ENCODE data around the gene IRF5. TPM values are rescaled to one million over a fixed set of nuclear protein-coding genes. Genes with fewer than 3 reads are reported as not detected.

The IRF5 gene
- polyA plus RNA-seq, 1 donor from 2014 or later, result not detected

DNA sequence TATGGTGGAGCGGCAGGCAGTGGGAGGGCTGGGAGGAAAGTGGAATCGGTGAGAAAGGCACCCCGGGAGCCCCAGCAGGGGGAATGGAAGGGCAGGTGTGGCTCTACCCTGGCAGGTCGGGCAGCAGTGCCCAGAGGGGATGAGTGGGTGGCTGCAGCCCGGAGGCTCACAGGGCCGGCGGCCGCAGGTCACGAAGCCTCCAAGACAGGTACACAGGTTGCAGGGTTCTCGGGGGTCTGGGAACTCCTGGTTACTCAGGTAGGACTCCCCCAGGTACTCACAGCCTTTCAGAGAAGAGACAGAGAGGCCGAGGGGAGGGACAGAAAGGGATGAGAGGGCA, 49.0 kb upstream of the IRF5 start:
- H3K9ac ChIP-seq (ENCODE audit: low read length), result no peak overlapping the region
- no peaks in the 10 kb centered on the region for H3K9me3 ChIP-seq (ENCODE audit: low read length)
- H3K36me3 ChIP-seq (ENCODE audit: insufficient read depth, low read length), result no peaks in the 10 kb centered on the region
- no peaks in the 10 kb centered on the region for H3K79me2 ChIP-seq (replicated peaks; ENCODE audit: insufficient read depth, low read length)
- H3K4me3 ChIP-seq (ENCODE audit: low read length), result no peak overlapping the region
- no peaks in the 10 kb centered on the region for H3K9me2 ChIP-seq (ENCODE audit: insufficient read depth, low read length)
- peaks cover 32% of the 10 kb centered on the region for H3K27me3 ChIP-seq (ENCODE audit: insufficient read depth, low read depth, low read length)
- H2AFZ ChIP-seq (ENCODE audit: low read depth, low read length), result no peak overlapping the region
- H4K20me1 ChIP-seq (ENCODE audit: insufficient read depth), result no peaks in the 10 kb centered on the region
- no peak overlapping the region for H3K27ac ChIP-seq (ENCODE audit: low read length)
- no peak for TF ChIP-seq TAF1 (IDR thresholded peaks at IDR 0.05; ENCODE audit: low read depth)
- TF ChIP-seq, protein P1, sequence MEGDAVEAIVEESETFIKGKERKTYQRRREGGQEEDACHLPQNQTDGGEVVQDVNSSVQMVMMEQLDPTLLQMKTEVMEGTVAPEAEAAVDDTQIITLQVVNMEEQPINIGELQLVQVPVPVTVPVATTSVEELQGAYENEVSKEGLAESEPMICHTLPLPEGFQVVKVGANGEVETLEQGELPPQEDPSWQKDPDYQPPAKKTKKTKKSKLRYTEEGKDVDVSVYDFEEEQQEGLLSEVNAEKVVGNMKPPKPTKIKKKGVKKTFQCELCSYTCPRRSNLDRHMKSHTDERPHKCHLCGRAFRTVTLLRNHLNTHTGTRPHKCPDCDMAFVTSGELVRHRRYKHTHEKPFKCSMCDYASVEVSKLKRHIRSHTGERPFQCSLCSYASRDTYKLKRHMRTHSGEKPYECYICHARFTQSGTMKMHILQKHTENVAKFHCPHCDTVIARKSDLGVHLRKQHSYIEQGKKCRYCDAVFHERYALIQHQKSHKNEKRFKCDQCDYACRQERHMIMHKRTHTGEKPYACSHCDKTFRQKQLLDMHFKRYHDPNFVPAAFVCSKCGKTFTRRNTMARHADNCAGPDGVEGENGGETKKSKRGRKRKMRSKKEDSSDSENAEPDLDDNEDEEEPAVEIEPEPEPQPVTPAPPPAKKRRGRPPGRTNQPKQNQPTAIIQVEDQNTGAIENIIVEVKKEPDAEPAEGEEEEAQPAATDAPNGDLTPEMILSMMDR (IDR thresholded peaks at IDR 0.05; ENCODE audit: poor library complexity, severe bottlenecking), result no peak
- H3F3A ChIP-seq (ENCODE audit: insufficient read depth, low read length, poor library complexity, severe bottlenecking), result no peaks in the 10 kb centered on the region
- H3K4me2 ChIP-seq (ENCODE audit: low read length), result no peak overlapping the region

DNA sequence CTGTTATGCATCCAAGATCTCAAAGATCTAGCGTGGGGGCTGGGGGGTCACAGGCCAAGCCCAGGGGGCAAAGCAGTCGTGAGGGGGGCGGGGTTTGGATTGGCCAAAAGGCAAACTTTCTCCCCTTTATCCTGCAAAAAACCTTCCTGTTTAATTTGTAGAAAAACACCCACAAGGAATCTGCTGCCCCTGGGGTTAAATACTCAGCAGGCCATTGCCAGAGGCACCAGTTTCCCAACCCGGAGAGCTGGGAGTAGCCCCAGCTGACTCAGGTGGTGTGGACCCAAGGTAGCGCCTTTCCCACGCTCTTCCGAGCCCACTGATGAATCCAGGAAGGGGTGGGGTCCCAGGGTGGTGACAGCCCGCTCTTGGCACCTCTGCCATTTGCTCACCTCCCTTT, 48.6 kb upstream of the IRF5 start:
- no peaks in the 10 kb centered on the region for H3K79me2 ChIP-seq (replicated peaks; ENCODE audit: insufficient read depth, low read length)

More for the DNA sequence above, 48.6 kb upstream of the IRF5 start:
- Histone ChIP-seq H3K9me3 (ENCODE audit: low read length) (no peaks in the 10 kb centered on the region), H2AFZ (ENCODE audit: low read depth, low read length) (no peak overlapping the region), H3K36me3 (ENCODE audit: insufficient read depth, low read length) (no peaks in the 10 kb centered on the region), H3K27me3 (ENCODE audit: insufficient read depth, low read depth, low read length) (peaks cover 32% of the 10 kb centered on the region), H3K4me2 (ENCODE audit: low read length) (no peak overlapping the region), H3F3A (ENCODE audit: insufficient read depth, low read length, poor library complexity, severe bottlenecking) (no peaks in the 10 kb centered on the region), H3K9me2 (ENCODE audit: insufficient read depth, low read length) (no peaks in the 10 kb centered on the region), H3K27ac (ENCODE audit: low read length) (no peak overlapping the region), H3K4me3 (ENCODE audit: low read length) (no peak overlapping the region), H3K9ac (ENCODE audit: low read length) (no peak overlapping the region), H4K20me1 (ENCODE audit: insufficient read depth) (no peaks in the 10 kb centered on the region)
- TF ChIP-seq, protein P2, sequence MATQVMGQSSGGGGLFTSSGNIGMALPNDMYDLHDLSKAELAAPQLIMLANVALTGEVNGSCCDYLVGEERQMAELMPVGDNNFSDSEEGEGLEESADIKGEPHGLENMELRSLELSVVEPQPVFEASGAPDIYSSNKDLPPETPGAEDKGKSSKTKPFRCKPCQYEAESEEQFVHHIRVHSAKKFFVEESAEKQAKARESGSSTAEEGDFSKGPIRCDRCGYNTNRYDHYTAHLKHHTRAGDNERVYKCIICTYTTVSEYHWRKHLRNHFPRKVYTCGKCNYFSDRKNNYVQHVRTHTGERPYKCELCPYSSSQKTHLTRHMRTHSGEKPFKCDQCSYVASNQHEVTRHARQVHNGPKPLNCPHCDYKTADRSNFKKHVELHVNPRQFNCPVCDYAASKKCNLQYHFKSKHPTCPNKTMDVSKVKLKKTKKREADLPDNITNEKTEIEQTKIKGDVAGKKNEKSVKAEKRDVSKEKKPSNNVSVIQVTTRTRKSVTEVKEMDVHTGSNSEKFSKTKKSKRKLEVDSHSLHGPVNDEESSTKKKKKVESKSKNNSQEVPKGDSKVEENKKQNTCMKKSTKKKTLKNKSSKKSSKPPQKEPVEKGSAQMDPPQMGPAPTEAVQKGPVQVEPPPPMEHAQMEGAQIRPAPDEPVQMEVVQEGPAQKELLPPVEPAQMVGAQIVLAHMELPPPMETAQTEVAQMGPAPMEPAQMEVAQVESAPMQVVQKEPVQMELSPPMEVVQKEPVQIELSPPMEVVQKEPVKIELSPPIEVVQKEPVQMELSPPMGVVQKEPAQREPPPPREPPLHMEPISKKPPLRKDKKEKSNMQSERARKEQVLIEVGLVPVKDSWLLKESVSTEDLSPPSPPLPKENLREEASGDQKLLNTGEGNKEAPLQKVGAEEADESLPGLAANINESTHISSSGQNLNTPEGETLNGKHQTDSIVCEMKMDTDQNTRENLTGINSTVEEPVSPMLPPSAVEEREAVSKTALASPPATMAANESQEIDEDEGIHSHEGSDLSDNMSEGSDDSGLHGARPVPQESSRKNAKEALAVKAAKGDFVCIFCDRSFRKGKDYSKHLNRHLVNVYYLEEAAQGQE (IDR thresholded peaks at IDR 0.05; ENCODE audit: borderline replicate concordance), result no peak
- TF ChIP-seq RAD21 (conservative IDR thresholded peaks at IDR 0.05) (no peak), EP300 (conservative IDR thresholded peaks at IDR 0.05; ENCODE audit: poor library complexity, severe bottlenecking) (no peak), SMC3 (conservative IDR thresholded peaks at IDR 0.05; ENCODE audit: poor library complexity) (no peak), POLR2AphosphoS5 (IDR thresholded peaks at IDR 0.05) (no peak), TAF1 (IDR thresholded peaks at IDR 0.05; ENCODE audit: low read depth) (no peak), MXI1 (conservative IDR thresholded peaks at IDR 0.05; ENCODE audit: poor library complexity, severe bottlenecking) (no peak), EZH2 (IDR thresholded peaks at IDR 0.05; ENCODE audit: borderline replicate concordance, insufficient read depth, low read length, poor library complexity, severe bottlenecking) (no peak)
- TF ChIP-seq, protein P1 (IDR thresholded peaks at IDR 0.05; ENCODE audit: poor library complexity, severe bottlenecking), result no peak

All from neural cell (in vitro differentiated cells).